Adrenal gland (tissue), 5 donors: ENCODE measurements around the gene MBL2.

ENCODE experiments used
- POLR2A ChIP-seq, 2 donors: fragments of 450-650 bp; IDR thresholded peaks; one replicate each; pipeline ENCODE4 v1.6.1; 2017; ENCODE audit warnings: antibody characterized with exemption in 2 of 2, mild to moderate bottlenecking in 2 of 2, moderate library complexity in 1 of 2
- TF ChIP-seq, protein P1 (sequence below), 6 experiments: fragments of 450-650 bp in 4 of 6; fragments of 200-600 bp in 2 of 6; sonication (generic) in 1 of 6; IDR thresholded peaks; 1 replicate in 5 of 6; 2 replicates in 1 of 6; pipeline versions ENCODE4 v1.5.1 to v1.8.0; 2016 to 2021; ENCODE audit warnings: antibody characterized with exemption in 6 of 6, mild to moderate bottlenecking in 2 of 6, moderate library complexity in 1 of 6
- donor health status: DM: no; HTN: no; CAD: no.

DNA sequence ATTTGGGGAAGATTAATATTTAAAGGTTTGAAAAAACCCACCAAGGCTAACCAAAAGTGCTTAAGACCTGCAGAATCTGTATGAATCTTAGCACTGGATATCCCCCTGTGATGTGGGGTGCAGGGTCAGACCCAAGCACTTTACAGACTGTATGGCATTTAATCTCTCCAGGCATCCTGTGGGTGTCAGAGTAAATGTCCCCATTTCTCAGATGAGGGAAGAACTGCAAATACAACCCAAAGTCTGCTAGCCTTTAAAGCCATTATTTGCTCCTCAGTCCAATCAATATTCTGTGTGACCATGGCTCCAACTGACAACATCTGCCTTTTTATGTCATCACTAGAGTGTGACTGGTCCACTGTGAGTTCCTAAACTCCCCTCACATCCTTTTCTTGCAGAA, 10.0 kb upstream of the MBL2 start:
- TF ChIP-seq, protein P1, sequence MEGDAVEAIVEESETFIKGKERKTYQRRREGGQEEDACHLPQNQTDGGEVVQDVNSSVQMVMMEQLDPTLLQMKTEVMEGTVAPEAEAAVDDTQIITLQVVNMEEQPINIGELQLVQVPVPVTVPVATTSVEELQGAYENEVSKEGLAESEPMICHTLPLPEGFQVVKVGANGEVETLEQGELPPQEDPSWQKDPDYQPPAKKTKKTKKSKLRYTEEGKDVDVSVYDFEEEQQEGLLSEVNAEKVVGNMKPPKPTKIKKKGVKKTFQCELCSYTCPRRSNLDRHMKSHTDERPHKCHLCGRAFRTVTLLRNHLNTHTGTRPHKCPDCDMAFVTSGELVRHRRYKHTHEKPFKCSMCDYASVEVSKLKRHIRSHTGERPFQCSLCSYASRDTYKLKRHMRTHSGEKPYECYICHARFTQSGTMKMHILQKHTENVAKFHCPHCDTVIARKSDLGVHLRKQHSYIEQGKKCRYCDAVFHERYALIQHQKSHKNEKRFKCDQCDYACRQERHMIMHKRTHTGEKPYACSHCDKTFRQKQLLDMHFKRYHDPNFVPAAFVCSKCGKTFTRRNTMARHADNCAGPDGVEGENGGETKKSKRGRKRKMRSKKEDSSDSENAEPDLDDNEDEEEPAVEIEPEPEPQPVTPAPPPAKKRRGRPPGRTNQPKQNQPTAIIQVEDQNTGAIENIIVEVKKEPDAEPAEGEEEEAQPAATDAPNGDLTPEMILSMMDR (IDR thresholded peaks at IDR 0.05) = no peak
- no peak for TF ChIP-seq POLR2A (IDR thresholded peaks at IDR 0.05)
